HG03103 (cell line): ENCODE measurements around the gene DBNDD1.

ENCODE experiments used
- ATAC-seq: cut with Tn5 transposase; IDR thresholded peaks from one replicate; pipeline ENCODE4 v1.9.1; 2021; ENCODE audit warnings: low read depth; ENCODE audit not compliant: unreplicated experiment

Gene DBNDD1

DNA sequence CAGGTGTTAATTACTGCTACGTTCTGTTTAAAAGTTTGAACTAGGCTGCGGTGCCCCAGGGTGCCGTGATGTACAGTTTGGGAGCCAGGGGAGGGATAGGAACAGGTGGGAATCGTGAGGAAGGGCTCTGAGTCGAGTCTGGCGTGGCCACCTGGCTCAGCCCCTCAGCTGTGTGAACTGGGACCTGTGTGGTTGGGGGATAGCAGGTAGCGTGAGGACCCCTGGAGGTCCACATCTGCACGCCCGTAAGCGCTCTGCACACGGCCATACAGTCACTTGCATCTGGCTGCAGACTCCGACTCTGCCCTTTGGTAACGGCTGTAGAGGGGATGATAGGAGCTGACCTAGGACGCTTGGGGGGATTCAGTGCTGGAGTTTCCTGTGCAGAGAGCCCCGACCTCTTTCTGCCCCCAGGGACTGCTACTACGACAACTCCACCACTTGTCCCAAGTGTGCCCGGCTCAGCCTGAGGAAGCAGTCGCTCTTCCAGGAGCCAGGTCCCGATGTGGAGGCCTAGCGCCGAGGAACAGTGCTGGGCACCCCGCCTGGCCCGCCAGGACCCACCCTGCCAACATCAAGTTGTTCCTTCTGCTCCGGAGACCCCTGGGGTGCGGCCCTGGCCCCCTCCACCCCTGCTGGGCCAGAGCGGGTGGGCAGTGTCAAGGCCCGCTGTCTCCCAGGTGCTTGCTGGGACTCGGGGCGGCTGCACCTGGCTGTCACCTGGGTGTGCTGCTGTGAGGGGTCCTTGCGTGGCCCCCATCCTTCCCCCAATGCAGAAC lies 53.6 kb downstream of the DBNDD1 start:
- ATAC-seq, result no peak

DNA sequence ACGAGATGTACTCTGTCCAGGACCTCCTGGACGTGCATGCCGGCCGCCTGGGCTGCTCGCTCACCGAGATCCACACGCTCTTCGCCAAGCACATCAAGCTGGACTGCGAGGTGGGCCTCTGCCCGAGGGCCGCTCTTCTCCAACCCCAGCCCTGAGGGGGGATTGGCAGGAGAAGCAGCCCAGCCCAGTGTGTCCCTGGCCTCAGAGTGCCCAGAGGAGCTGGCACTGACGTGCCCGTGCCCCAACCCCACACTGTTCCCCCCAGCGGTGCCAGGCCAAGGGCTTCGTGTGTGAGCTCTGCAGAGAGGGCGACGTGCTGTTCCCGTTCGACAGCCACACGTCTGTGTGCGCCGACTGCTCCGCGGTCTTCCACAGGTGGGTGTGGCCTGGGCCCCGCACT lies 55.1 kb downstream of the DBNDD1 start:
- ATAC-seq, result no peak

DNA sequence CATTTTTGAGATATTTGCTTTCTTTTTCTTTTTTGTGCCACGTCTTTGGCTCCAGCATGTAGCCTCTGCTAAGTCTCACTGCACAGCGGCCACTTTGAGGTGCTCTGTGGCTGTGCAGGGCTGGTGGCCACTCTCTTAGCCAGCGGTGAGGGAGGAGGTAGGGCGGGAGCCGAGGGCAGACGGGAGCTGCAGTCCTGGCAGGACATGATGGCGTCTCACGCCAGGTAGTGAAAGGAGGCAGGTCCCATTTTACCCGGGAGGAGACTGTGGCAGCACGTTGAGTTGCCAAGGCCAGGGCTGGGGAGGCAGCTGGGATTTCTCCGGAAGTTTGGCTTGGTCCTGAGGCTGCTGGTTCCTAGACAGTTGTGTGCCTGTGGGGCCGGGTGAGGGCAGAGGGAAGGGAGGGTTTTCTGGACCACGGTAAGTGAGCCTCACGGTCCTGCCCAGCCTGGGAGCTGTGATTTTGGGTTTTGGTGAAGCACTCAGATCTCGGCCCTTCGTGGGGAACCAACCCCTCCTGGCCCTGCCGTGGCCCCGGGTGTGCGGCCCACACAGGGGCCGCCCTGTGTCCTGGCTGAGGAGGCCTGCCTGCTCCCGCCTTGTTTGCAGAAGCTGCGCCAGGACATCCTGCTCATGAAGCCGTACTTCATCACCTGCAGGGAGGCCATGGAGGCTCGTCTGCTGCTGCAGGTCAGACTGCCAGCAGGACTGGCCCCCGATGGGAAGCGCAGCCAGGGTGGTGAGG lies 56.3 kb downstream of the DBNDD1 start:
- ATAC-seq, result no peak

DNA sequence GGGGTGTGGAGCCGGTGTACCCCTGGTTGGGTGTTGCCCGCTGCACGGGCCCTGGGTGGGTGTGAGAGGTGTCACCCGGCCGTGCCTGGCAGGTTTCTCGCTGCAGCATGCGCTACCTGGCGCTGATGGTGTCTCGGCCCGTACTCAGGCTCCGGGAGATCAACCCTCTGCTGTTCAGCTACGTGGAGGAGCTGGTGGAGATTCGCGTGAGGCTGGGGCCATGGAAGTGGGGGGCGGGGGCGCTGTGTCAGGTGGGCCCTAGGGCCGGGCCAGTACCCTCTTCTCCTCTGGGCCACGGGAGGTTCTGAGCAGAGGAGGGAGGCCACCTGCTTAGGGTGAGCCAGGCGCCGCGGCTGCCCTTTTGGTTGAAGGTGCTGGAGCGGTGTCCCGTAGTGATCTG lies 57.3 kb downstream of the DBNDD1 start:
- no peak for ATAC-seq

DNA sequence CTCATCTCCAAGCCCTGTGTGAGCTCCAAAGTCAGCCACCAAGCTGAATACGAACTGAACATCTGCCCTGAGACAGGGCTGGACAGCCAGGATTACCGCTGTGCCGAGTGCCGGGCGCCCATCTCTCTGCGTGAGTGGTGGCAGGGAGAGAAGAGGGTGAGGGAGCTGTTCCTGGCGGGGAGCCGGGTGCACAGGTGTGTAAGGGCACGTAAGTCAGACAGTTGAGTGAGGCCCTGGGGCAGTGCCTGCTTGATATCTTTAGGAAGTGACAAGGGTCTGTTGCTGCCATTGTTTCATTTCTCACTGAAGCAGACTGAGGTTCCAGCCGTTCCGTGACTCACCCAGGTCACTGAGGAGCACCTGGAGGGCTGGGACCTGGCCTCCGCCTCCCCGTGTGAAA lies 58.3 kb downstream of the DBNDD1 start:
- no peak for ATAC-seq

DNA sequence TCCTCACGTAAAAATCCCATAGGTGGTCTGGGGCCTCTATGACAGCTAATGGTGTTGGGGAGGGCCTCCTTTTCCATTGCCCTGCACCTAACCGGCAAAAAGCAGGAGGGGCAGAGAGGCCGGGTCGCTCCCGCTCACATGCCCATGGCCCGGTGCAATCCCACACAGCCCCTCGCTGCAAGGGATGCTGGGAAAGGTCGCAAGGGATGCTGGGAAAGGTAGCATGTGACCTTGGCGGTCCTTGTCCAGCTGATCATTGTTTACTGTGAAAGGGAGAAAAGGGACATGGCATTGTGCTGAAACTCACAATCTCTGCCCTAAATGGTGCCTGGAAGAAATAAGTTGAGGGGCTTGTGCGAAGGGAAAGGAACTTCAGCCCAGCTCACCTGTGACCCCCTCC lies 60.7 kb downstream of the DBNDD1 start:
- no peak for ATAC-seq

DNA sequence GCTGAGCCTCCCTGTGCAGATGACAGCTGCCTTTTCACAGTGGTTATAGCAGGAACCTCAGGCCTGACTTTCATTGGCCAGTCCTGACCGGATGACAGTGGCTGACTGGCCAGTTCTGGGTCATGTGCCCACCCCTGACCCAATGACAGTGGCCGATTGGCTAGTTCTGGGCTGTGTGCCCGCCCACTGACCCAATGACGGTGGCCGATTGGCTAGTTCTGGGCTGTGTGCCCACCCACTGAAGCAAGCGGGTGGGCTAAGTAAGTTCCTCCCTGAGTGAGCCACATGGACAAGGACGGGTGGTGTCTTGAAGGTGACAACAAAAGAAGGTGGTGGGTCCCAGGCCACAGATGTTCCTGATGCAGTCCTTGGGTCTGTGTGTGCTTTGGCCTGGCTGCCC lies 61.2 kb downstream of the DBNDD1 start:
- ATAC-seq, result no peak

DNA sequence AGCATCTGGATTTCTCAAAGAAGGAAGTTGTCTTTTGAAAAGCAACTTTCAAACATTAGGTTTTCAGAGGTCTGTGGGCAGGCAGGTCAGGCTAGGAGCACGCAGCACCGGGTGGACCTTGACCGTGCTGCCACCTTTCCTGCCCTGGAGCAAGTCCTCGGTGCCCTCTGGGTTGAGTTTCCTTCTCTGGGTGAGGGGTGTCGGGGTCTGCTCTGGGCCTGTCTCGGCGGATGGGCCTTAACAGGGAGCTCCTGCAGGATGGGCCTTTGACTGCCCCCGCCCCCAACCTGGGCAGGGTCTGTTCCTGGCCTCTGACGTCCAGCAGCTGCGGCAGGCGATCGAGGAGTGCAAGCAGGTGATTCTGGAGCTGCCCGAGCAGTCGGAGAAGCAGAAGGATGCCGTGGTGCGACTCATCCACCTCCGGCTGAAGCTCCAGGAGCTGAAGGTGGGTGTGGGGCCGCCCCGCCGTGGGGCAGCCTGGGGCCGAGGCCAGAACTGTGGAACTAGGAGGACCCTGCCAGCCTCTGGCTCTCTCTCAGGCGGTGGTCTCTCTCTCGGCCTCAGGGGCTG lies 62.0 kb downstream of the DBNDD1 start:
- ATAC-seq, result no peak

DNA sequence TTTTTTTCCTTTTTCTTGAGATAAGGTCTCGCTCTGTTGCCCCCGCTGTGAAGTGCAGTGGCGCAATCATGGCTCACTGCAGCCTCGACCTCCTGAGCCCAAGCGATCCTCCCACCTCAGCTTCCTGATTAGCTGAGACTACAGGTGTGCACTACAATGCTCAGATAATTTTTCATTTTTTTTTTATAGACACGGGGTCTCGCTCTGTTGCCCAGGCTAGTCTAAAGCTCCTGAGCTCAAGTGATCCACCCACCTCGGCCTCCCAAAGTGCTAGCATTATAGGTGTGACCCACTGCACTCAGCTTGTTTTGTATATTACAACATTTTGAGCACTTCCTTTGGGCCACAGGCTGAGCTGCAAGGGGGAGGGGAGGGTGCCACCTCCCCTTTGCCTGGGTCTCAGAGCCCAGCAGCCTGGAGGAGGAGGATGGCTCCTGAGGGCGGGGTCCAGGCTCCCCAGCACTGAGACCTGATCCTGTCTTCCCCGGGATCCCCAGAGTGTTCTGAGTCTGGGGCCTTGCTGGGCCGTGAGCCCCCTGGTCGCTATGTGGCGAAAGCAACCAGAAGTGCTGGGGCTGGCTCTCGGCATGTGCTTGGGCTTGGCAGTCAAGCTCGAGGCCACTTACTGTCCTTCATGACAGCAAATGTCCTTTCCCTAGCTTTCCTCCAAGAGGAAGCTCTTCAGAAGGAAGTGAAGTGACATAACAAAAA lies 62.6 kb downstream of the DBNDD1 start:
- no peak for ATAC-seq

DNA sequence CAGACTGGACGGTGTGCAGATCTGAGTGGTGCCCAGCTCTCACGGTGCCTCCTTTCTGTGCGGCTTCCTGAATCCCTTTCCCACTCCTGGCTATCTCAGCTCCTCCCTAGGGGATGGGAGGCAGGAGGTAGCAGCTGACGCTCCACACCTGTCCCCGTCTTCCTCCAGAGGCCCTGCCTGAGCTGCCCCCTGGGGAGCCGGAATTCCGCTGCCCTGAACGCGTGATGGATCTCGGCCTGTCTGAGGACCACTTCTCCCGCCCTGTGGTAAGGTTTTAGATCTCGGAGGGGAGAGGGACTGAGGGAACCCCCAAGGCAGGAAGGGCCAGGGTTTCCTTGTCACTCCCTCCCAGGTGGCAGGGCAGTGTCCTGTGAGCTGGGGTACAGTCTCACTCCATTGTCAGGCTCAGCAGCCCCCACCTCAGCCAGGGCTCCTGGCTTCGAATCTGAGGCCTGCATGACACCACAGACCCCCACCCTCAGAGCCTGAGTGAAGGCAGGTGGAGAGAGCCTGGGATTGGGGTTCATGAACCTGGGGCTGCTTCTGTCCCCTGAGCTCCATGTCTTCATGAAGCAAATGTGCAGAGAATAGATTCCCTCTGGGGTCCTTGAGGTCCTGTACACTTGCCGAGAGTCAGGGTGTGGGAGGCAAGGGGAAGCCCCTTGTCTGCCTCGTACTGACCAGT lies 64.1 kb downstream of the DBNDD1 start:
- ATAC-seq, result no peak
